Fibroblast of mammary gland (primary cell): ENCODE results near the gene DYNLT5.

Experiments used
- DNase-seq: peaks from one replicate; pipeline ENCODE4 v3.0.0-alpha.2; 2010; ENCODE audit warnings: low read depth
- H3K4me3 ChIP-seq: 2 replicates; pipeline ENCODE4 v1.5.1; 2011; ENCODE audit warnings: low read depth, mild to moderate bottlenecking, low read length, moderate library complexity; ENCODE audit not compliant: control insufficient read depth
- CTCF ChIP-seq: conservative IDR thresholded peaks from 2 replicates; pipeline ENCODE4 v1.5.1; 2011; ENCODE audit warnings: low read depth, low read length, inconsistent platforms; ENCODE audit not compliant: control insufficient read depth, insufficient read depth

DYNLT5 gene

DNA sequence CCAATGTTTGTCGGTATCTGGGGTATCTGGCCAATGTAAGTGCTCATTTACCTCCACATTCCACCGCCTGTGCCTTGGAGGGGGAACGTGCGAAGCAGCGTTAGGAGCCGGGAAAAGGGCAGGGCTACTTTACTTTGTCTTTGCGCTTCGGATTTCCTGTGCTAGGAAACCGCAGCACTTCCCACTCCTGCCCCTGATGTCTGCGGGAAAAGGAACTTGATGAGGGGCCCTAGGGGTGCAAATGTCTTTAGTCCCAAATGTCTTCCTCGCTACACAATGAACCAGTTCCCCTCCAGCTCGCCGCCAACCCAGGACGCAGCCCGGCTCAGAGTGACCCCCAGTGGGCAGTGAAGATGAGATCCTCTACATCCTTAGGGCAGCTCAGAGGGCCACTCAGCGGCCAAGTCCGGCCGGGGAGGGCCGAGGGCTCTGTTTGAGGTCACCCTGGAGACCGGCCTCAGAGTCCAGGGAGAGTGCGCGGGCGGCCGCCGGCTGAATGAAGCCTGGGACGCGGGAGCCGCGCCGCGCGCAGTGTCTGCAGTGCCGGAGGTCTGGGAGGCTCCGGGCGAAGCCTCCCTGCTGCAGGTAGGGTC is at the start of gene DYNLT5:
DYNLT5 (plus strand) TSS at position 460 of the 593 bp plus-strand sequence. CDS start 2,200 bp downstream, outside the sequence.
- peak; percentile 67 for DNase-seq
- TF ChIP-seq CTCF, result peak; percentile 24
- H3K4me3 ChIP-seq, result peak within 1 kb of the TSS; percentile 46

DNA sequence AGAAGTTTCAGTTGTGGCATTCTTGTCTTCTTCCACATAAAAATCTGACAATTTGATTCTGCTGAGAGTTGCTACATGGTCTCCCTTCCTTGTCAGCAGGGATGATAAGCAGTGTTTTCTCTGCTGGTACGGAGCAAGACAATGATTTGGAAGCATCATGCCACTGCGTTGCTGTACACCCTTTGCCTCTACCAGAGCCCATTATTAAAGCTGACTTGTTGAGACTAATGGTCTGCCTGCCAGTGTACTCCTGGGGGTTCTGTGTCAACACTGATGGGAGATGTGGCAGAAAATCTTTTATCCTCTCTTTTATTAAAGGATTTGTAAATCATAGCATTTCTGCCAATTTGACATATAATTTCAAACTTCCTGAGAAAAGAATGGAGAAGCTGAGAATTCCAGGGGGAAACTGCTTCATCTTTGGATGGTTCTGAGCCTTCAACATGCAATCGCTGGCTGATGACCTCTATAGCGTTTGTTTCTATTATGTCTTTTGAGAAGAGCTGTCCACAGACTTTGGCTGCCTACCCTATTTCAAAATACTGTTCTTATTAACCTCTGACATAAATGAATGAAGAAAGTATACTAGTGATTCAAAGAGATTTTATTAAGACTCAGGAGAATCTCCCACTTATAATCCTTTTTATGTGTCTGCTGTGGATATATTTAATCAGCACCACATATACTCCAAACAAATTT is 47.9 kb upstream of the DYNLT5 start:
- TF ChIP-seq CTCF, result no peak
- peak; percentile 77 for DNase-seq
- H3K4me3 ChIP-seq, result no peak overlapping the region

GRCh38 chr1:66705110-66705509 is 47.1 kb upstream of the DYNLT5 start:
- no peak for TF ChIP-seq CTCF
- H3K4me3 ChIP-seq, result no peak overlapping the region
- peak; percentile 94 for DNase-seq

GRCh38 chr1:66711420-66711819 is 40.8 kb upstream of the DYNLT5 start:
- TF ChIP-seq CTCF, result peak; percentile 29
- no peak overlapping the region for H3K4me3 ChIP-seq
- DNase-seq, result peak; percentile 34

DNA sequence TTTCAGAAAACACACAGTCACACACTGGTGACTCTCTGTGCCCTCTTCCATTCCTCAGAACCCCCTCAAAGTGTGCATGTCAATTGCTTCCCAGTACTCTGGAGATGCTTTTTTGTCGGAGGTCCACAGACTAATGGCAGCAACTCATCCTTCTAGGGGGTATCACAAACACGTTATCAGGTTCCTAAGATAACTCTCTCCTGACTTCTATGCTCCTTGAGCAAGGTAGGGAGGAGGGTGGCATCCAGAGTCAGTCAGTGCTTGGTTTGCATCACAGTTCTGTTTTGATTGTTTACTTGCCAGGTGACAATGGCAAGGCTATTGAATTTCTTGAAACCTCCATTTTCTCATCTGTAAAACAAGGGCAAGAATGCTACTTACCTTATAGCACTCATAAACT is 39.4 kb upstream of the DYNLT5 start:
- no peak for TF ChIP-seq CTCF
- H3K4me3 ChIP-seq, result no peak overlapping the region
- no peak for DNase-seq

DNA sequence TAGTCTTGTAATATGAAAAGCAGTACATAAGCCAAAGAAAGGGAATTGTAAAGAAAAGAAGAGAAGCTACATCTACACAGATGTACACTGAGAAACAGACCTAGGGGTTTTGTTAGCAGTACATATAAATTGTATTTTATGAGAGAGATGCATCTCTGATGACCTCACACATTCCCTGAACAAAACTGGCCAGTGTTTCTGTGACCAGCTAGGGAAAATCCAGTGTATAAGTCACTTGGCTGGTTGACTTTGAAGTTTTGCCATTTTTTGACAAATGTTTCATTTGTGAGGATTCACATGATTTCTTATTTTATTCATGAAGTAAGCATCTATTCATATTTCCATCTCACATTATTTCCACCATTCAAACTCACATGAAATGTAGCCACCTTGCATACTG is 28.3 kb upstream of the DYNLT5 start:
- no peak for TF ChIP-seq CTCF
- DNase-seq, result peak; percentile 27

More for the DNA sequence above, 28.3 kb upstream of the DYNLT5 start:
- no peak overlapping the region for H3K4me3 ChIP-seq
